ENCODE results near the gene GPC6. TPM values are rescaled to one million over a fixed set of nuclear protein-coding genes. Genes with fewer than 3 reads are reported as not detected.

The GPC6 gene
- total and polyA plus RNA-seq, 9 of the 15 experiments (the other 6 are each of a cell fraction or from before 2014, with no cell fraction given): under 0.01 to 0.20 (median 0.01) TPM; not detected in 4

- FAIRE-seq: no peak
These were observed 527.0 kb downstream of the GPC6 start for GRCh38 chr13:93753639-93754038.

More at GRCh38 chr13:93753639-93754038, 527.0 kb downstream of the GPC6 start:
- H3K4me3 ChIP-seq: no peak overlapping the region
- no peak overlapping the region for H2AFZ ChIP-seq (ENCODE audit: low read depth, low read length)
- ChIA-PET POLR2A (no interaction called here), CTCF (ENCODE audit: low intra/inter-chr PET ratio) (no interaction called here)
- no peaks in the 10 kb centered on the region for H3K9me1 ChIP-seq (ENCODE audit: control insufficient read depth, insufficient read depth, low read length)
- H3K4me2 ChIP-seq (ENCODE audit: insufficient read depth, low read length): no peak overlapping the region
- no peak for TF ChIP-seq ZNF511 (CRISPR knock-in tag; IDR thresholded peaks at IDR 0.05)
- TF ChIP-seq TRIM28 (IDR thresholded peaks at IDR 0.05): no peak
- no peak for TF ChIP-seq RNF219 (CRISPR knock-in tag; IDR thresholded peaks at IDR 0.05)
- BruUV-seq (replicated peaks): no TSS peak
- no peak for DNase-seq (ENCODE audit: extremely low read depth in 1 of 4, low spot score in 3 of 4)
- no peaks in the 10 kb centered on the region for H4K20me1 ChIP-seq (replicated peaks; ENCODE audit: control insufficient read depth, insufficient read depth, low read length)
- no peaks in the 10 kb centered on the region for H3K27me3 ChIP-seq (ENCODE audit: control insufficient read depth in 2 of 2, insufficient read depth in 2 of 2, low read length in 2 of 2)
- no peak for ATAC-seq
- no peak overlapping the region for H3K27ac ChIP-seq (ENCODE audit: extremely low read depth, low read depth, low read length)
- no peak overlapping the region for H3K9ac ChIP-seq (ENCODE audit: insufficient read depth in 1 of 2, low read depth in 2 of 2, low read length in 2 of 2)
- intact Hi-C loops (cut with micrococcal nuclease): no loop called here
- no peaks in the 10 kb centered on the region for H3K79me2 ChIP-seq (ENCODE audit: control insufficient read depth, insufficient read depth, low read length)
- no peaks in the 10 kb centered on the region for H3K4me1 ChIP-seq (replicated peaks in 1 of 2; ENCODE audit: control insufficient read depth in 2 of 2, insufficient read depth in 2 of 2, low read length in 2 of 2)
- in situ Hi-C loops (cut with MboI): no loop called here
- no peaks in the 10 kb centered on the region for H3K36me3 ChIP-seq (ENCODE audit: control insufficient read depth, insufficient read depth, low read length)
- no peaks in the 10 kb centered on the region for H3K9me3 ChIP-seq (replicated peaks; ENCODE audit: control insufficient read depth, insufficient read depth, low read depth, low read length)
